Astrocyte of the spinal cord (primary cell): ENCODE measurements around the gene MIEF2.
"Not testable (repeated sequence)": the region's sequence is repeated elsewhere in the genome, so short reads cannot be mapped to it uniquely, and the experiment has no call there.

Experiments used
- DNase-seq: peaks from one replicate; pipeline ENCODE4 v3.0.0; 2011; ENCODE audit warnings: low read depth, low spot score
- H3K4me3 ChIP-seq: 2 replicates; pipeline ENCODE4 v1.5.1; 2011; ENCODE audit warnings: low read depth, mild to moderate bottlenecking, low read length, moderate library complexity
- CTCF ChIP-seq: IDR thresholded peaks from 2 replicates; pipeline ENCODE4 v1.5.1; 2012; ENCODE audit warnings: low read depth, mild to moderate bottlenecking, low read length, inconsistent platforms
- in situ Hi-C: cut with HindIII; loops from 2 replicates; pipeline ENCODE4 v1.10.0; 2017; ENCODE audit warnings: low sequenced_read_pairs

Gene MIEF2

DNA sequence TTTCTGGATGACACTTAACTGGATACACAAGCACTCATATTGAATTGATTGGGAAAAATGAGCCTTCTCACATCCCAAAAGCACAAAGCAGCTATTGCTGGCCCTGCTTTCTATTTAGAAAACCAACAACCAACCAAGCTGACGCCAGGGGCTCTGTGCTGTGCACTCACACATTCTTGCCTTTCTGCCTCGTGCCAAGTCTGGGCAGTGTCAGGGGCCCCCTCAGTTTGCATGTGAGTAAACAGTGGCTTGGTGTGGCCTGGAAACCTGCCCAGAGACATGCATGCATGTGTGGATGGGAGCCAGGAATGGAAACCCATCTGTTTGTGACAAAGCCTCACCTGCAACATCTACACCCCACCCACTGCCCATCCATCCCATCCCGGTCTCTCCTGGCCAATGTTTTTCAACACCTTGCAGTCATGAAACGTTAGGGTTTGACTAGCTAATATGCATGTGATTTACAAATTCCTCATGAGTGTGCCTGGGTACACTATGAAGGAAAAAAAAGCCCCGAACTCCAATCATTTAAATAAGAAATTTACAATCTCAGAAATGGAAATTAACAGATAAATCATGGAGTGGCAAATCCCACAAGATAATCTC lies 20.4 kb downstream of the MIEF2 start:
- in situ Hi-C loops: no loop called here
- no peak for DNase-seq
- no peak for TF ChIP-seq CTCF
- H3K4me3 ChIP-seq: no peak overlapping the region

GRCh38 chr17:18281788-18282187 lies 21.3 kb downstream of the MIEF2 start:
- no peak overlapping the region for H3K4me3 ChIP-seq
- no peak for TF ChIP-seq CTCF
- in situ Hi-C loops: no loop called here
- DNase-seq: no peak

DNA sequence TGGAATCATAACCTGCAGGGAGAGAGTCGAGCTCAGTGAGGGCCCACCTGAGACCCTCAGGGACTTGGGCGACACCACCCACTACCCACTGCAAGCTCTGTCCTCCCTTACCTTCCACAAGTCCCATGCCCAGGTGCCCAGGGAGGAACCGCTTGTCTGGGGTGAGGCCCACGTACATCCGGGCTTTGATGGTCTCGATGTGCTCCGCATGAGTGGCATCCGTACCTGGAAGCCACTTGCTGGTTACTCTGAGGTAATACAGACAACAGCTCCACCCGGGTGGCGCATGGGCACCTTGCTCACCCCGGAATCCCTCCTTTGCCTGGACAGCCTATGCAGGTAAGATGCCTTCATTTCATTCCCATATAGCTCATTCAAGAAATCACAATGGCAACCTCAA lies 24.8 kb downstream of the MIEF2 start:
- in situ Hi-C loops: no loop called here
- no peak for TF ChIP-seq CTCF
- H3K4me3 ChIP-seq: no peak overlapping the region
- DNase-seq: no peak

DNA sequence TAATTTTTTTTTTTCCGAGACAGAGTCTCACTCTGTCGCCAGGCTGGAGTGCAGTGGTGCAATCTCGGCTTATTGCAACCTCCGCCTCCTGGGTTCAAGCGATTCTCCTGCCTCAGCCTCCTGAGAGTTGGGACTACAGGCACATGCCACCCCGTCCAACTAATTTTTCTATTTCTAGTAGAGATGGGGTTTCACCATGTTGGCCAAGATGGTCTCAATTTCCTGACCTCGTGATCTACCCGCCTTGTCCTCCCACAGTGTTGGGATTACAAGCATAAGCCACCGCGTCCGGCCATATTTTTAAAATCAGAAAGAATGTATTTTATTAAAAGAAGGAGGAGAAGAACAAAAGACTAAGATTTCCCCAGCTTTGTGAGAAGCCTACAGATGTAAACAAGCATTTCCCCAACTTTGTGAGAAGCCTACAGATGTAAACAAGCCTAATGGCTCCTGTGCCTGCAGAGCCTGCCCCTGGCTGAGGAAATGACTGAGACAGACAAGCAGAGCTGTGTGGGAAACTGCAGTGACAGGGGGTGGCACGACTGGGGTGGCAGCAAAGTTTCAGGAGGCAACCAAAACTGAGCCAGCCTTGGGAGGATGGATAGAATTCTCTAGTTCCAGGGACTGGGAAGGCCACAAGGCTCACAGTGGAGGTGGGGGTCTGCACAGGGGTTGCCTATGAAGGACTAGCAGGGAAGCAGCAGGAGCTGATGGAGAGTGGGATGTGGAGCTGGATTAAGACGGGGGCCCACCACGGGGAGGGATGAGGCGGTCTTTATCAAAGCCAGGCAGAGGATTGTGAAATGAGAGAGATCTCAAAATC lies 31.5 kb downstream of the MIEF2 start:
- H3K4me3 ChIP-seq: no peak overlapping the region
- in situ Hi-C loops: no loop called here
- no peak for TF ChIP-seq CTCF
- no peak for DNase-seq

- DNase-seq, H3K4me3 ChIP-seq, in situ Hi-C loops: not testable (repeated sequence)
Observed at GRCh38 chr17:18298061-18298460, 37.6 kb downstream of the MIEF2 start.

GRCh38 chr17:18300725-18301480 lies 40.4 kb downstream of the MIEF2 start:
- H3K4me3 ChIP-seq: no peak overlapping the region
- in situ Hi-C loops: no loop called here
- no peak for DNase-seq
- no peak for TF ChIP-seq CTCF

- H3K4me3 ChIP-seq, DNase-seq, in situ Hi-C loops: not testable (repeated sequence)
Observed at GRCh38 chr17:18303206-18303605, 42.7 kb downstream of the MIEF2 start.
